OCI-LY1 (cell line): Measurements from ENCODE around the gene GANAB.
A peak's percentile ranks its signal among the peaks of the same experiment; 100 is the strongest.

ENCODE experiments used
- H2AFZ ChIP-seq: fragments of 200-600 bp; sonication (generic), shearing (Covaris generic); 2 replicates; pipeline ENCODE4 v1.6.0; 2014; ENCODE audit warnings: antibody characterized with exemption, mild to moderate bottlenecking, low read length
- H3F3A ChIP-seq: fragments of 200-600 bp; sonication (generic), shearing (Covaris generic); 2 replicates; pipeline ENCODE4 v1.6.0; 2014; ENCODE audit warnings: mild to moderate bottlenecking, antibody characterized with exemption, low read length, moderate library complexity; ENCODE audit not compliant: insufficient read depth
- H3K27ac ChIP-seq: fragments of 200-600 bp; sonication (generic); 2 replicates; pipeline ENCODE4 v1.5.1; 2014; ENCODE audit warnings: low read length, mixed run types, mild to moderate bottlenecking, low read depth; ENCODE audit not compliant: poor library complexity, severe bottlenecking
- H3K27me3 ChIP-seq: fragments of 200-600 bp; sonication (generic); 2 replicates; pipeline ENCODE4 v1.6.0; 2014; ENCODE audit warnings: antibody characterized with exemption, mild to moderate bottlenecking, low read length, moderate library complexity; ENCODE audit not compliant: insufficient read depth
- H3K36me3 ChIP-seq: fragments of 200-600 bp; sonication (generic); 2 replicates; pipeline ENCODE4 v1.6.1; 2014; ENCODE audit warnings: mild to moderate bottlenecking, antibody characterized with exemption, low read length, moderate library complexity, mixed read lengths; ENCODE audit not compliant: insufficient read depth
- H3K4me1 ChIP-seq: fragments of 200-600 bp; sonication (generic); 2 replicates; pipeline ENCODE4 v1.5.1; 2014; ENCODE audit warnings: mild to moderate bottlenecking, low read length, moderate library complexity; ENCODE audit not compliant: insufficient read depth, severe bottlenecking
- H3K4me2 ChIP-seq: fragments of 200-600 bp; sonication (generic), shearing (Covaris generic); 2 replicates; pipeline ENCODE4 v1.6.1; 2014; ENCODE audit warnings: low read length
- H3K4me3 ChIP-seq: fragments of 200-600 bp; sonication (generic); 2 replicates; pipeline ENCODE4 v1.5.1; 2014; ENCODE audit warnings: low read length, low read depth, mild to moderate bottlenecking, mixed read lengths; ENCODE audit not compliant: poor library complexity, severe bottlenecking
- H3K79me2 ChIP-seq: fragments of 200-600 bp; shearing (Covaris generic); 2 replicates; pipeline ENCODE4 v1.6.1; 2016; ENCODE audit warnings: mixed run types, low read length, mixed read lengths; ENCODE audit not compliant: insufficient read depth
- H3K9ac ChIP-seq: fragments of 200-600 bp; sonication (generic), shearing (Covaris generic); 2 replicates; pipeline ENCODE4 v1.6.1; 2014; ENCODE audit warnings: mild to moderate bottlenecking, low read length, mixed read lengths
- H3K9me2 ChIP-seq: fragments of 200-600 bp; sonication (generic), shearing (Covaris generic); 2 replicates; pipeline ENCODE4 v1.6.1; 2014; ENCODE audit warnings: low read depth, mild to moderate bottlenecking, low read length, mixed read lengths
- H3K9me3 ChIP-seq: fragments of 200-600 bp; shearing (Covaris generic); 2 replicates; pipeline ENCODE4 v1.6.1; 2014; ENCODE audit warnings: low read length, mixed read lengths
- H4K20me1 ChIP-seq: fragments of 200-600 bp; sonication (generic), shearing (Covaris generic); 2 replicates; pipeline ENCODE4 v1.6.0; 2016; ENCODE audit warnings: mild to moderate bottlenecking, low read length; ENCODE audit not compliant: insufficient read depth
- EZH2 ChIP-seq: fragments of 200-600 bp; sonication (generic), shearing (Covaris generic); IDR thresholded peaks from 2 replicates; pipeline ENCODE4 v1.8.0; 2017; ENCODE audit warnings: borderline replicate concordance, mixed run types, mild to moderate bottlenecking, antibody characterized with exemption, low read length, moderate library complexity, mixed read lengths
- TF ChIP-seq, protein P1 (sequence below): fragments of 200-600 bp; sonication (generic), shearing (Covaris generic); IDR thresholded peaks from 2 replicates; pipeline ENCODE4 v1.5.1; 2017; ENCODE audit warnings: mild to moderate bottlenecking, antibody characterized with exemption, low read length, moderate library complexity, mixed read lengths

GANAB gene

DNA sequence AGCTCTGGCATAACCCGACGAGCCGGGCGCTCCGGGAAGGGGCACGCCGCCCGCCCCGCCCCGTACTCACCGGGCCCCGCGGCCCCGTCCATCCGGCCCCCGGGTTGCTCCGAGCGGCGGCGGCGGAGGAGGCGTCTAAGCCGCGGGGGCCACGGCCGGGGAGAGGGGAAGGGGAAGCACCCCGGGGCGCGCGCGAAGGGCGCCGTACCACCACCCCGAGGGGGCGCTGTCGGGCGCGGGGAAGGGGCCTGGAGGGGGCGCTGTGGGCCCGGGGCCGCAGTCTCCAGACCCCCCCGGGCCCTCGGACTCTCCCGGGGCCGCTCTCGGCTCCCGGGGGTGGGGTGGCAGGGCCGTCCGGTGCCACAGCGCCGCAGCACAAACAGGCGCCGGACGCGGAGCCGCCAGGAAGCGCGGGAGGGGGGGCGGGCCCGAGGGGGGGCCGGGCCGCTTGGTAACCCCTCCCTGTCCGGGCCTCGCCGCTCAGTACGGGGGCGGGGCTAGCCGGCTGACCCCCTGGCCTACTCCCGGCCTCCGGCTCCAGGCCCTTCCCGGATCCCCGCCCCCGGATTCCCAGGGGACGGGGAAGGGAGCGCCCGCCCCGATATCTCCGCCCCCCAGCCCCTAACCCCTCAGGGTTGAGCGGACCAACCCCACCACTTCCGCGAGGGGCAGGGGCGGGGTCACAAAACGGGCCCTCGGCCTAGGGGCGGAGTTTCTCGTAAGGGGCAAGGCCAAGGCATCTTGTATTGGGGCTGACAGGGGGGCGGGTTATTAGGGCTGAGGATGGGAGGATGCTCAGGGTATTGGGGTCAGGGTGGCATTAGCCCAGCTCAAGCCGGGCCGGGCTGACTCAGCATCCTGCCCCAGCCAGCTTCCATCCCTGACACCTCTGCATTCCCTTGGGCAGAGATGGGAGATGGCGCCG is 33.8 kb downstream of the GANAB start, which contains the start of the genes EML3 and ROM1:
TSS of gene EML3 (minus strand) at position 410 of the 925 bp plus-strand sequence. CDS start at position 92, 318 bp downstream.
TSS of gene ROM1 (plus strand) at position 892 of the 925 bp plus-strand sequence. CDS start at position 917, 25 bp downstream.
- H3K4me3 ChIP-seq = peak within 1 kb of the TSS; percentile 78
- H3K9me2 ChIP-seq = no peaks in the 10 kb centered on the region
- no peaks in the 10 kb centered on the region for H4K20me1 ChIP-seq
- no peak for TF ChIP-seq EZH2
- TF ChIP-seq, protein P1, sequence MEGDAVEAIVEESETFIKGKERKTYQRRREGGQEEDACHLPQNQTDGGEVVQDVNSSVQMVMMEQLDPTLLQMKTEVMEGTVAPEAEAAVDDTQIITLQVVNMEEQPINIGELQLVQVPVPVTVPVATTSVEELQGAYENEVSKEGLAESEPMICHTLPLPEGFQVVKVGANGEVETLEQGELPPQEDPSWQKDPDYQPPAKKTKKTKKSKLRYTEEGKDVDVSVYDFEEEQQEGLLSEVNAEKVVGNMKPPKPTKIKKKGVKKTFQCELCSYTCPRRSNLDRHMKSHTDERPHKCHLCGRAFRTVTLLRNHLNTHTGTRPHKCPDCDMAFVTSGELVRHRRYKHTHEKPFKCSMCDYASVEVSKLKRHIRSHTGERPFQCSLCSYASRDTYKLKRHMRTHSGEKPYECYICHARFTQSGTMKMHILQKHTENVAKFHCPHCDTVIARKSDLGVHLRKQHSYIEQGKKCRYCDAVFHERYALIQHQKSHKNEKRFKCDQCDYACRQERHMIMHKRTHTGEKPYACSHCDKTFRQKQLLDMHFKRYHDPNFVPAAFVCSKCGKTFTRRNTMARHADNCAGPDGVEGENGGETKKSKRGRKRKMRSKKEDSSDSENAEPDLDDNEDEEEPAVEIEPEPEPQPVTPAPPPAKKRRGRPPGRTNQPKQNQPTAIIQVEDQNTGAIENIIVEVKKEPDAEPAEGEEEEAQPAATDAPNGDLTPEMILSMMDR = peak; percentile 97
- H3K4me2 ChIP-seq = peak within 1 kb of the TSS; percentile 94
- H2AFZ ChIP-seq = no peak within 1 kb of the TSS
- H3K9me3 ChIP-seq = no peaks in the 10 kb centered on the region
- H3F3A ChIP-seq = no peaks in the 10 kb centered on the region; the same call in 1 of the 2 replicates
- peaks cover 31% of the 10 kb centered on the region for H3K4me1 ChIP-seq
- H3K27me3 ChIP-seq = no peaks in the 10 kb centered on the region
- H3K79me2 ChIP-seq = no peaks in the 10 kb centered on the region
- H3K36me3 ChIP-seq = peaks cover 26% of the 10 kb centered on the region
- peak within 1 kb of the TSS; percentile 94 for H3K9ac ChIP-seq
- peak within 1 kb of the TSS; percentile 73 for H3K27ac ChIP-seq

DNA sequence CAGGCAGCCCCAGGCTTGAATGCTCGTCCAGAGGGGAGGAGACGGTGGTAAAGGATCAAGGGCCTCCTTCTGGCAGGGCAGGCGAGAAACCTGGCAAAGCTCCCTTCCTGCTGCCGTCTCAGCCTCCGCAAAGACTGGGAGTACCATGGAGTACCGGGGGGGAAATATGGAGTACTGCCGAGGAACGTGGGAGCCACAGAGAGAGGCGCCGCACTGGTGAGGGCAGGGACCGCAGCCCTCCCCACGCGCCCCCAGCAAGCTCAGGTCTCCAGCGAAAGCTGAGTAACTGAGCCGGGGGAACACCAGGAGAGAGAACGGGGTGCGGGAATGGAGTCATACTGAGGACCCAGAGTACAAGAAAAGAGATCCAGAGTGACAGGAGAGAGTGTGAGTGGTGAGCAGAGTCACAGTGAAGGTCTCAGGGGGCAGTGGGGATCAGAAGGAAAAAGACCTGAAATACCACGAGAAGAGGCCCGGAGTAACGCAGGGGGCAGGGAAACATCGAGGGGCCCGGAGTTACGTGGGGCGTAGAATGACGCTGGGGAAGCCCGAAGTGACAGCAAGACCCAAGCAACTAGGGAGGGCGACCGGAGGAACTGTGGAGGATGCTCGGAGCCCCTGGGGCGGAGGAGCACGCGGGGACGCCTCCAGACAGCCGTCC is 34.6 kb downstream of the GANAB start:
- Histone ChIP-seq H4K20me1 (no peaks in the 10 kb centered on the region), H2AFZ (no peak overlapping the region), H3K79me2 (no peaks in the 10 kb centered on the region), H3F3A (no peaks in the 10 kb centered on the region; the same call in 1 of the 2 replicates), H3K4me2 (peak overlapping the region; percentile 94), H3K27me3 (no peaks in the 10 kb centered on the region), H3K9ac (peak overlapping the region; percentile 94), H3K9me3 (no peaks in the 10 kb centered on the region), H3K4me1 (peaks cover 39% of the 10 kb centered on the region), H3K36me3 (peaks cover 23% of the 10 kb centered on the region), H3K27ac (peak overlapping the region; percentile 73), H3K9me2 (no peaks in the 10 kb centered on the region), H3K4me3 (peak overlapping the region; percentile 78)
- no peak for TF ChIP-seq EZH2
- TF ChIP-seq, protein P1 = no peak; the same call in 1 of the 2 replicates

DNA sequence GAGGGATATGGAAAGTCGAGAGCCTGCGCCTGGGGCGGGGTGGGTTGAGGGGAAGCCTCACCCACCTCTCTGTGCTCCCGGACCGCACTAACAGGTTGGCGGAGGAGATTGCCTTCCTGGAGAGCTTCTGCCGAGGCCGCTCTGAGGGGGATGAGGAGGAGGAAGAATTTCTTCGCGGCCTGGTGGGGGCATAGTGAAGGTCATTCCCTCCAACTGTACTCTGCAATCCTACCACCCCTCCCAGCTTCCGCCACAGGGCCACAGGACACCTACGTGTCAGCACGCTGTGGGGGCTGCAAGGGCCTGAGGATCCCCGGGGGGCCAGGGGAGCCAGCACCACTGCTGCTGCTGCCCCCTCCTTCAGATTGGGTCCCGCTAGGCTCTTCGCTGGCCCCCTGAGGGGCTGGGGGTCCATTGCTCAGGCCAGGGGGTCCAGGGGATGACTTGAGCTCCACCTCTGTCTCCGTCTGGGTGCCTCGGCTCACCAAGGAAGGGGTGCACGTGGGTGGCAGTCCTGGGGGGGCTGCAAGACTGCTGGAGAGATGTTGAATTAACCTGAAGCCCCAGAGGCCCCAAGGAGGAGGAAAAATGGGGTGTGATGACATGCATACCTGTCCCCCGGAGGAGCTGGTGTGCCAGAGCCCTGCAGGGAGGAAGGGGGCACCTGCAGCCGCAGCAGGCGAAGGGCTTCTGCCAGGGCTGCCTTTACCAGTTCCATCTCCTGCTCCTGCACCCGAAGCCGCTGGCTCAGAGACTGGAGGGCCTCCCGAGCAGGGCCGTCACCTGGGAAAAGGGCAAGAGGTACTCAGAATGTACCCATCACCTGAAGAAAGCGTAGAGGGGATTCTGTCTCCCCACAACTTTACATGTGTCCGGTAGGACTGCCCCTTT is 35.4 kb downstream of the GANAB start:
- TF ChIP-seq, protein P1 = no peak
- TF ChIP-seq EZH2 = no peak
- Histone ChIP-seq H4K20me1 (no peaks in the 10 kb centered on the region), H3K9me3 (no peaks in the 10 kb centered on the region), H3K4me3 (peak overlapping the region; percentile 78), H3K4me2 (peak overlapping the region; percentile 94), H3K27me3 (no peaks in the 10 kb centered on the region), H3K4me1 (peaks cover 40% of the 10 kb centered on the region), H3K9me2 (no peaks in the 10 kb centered on the region), H3K79me2 (no peaks in the 10 kb centered on the region), H3K27ac (peak overlapping the region; percentile 73), H3K36me3 (peaks cover 19% of the 10 kb centered on the region), H2AFZ (no peak overlapping the region), H3F3A (no peaks in the 10 kb centered on the region; the same call in 1 of the 2 replicates), H3K9ac (peak overlapping the region; percentile 94)
